Lower lobe of right lung (tissue), 2 donors: Measurements from ENCODE around the gene SEC22B. TPM values are rescaled to one million over a fixed set of nuclear protein-coding genes. Genes with fewer than 3 reads are reported as not detected.
"Not testable (repeated sequence)": the region's sequence is repeated elsewhere in the genome, so short reads cannot be mapped to it uniquely, and the experiment has no call there.

ENCODE experiments used
- ATAC-seq, 2 donors: fragments of 200-7000 bp; cut with Tn5 transposase; one replicate each; pipeline ENCODE4 v1.9.1; 2020 to 2022; ENCODE audit warnings: mild to moderate bottlenecking in 2 of 2, moderate library complexity in 2 of 2
- DNase-seq: peaks from one replicate; pipeline ENCODE4 v3.0.0-alpha.2; 2020
- H3K27ac ChIP-seq: fragments of 200-600 bp; one replicate; pipeline ENCODE4 v1.8.0; 2022
- H3K27me3 ChIP-seq: fragments of 200-600 bp; one replicate; pipeline ENCODE4 v1.8.0; 2022; ENCODE audit warnings: low read depth
- H3K36me3 ChIP-seq: fragments of 200-600 bp; one replicate; pipeline ENCODE4 v1.8.0; 2022; ENCODE audit warnings: mild to moderate bottlenecking
- H3K4me1 ChIP-seq: fragments of 200-600 bp; one replicate; pipeline ENCODE4 v1.8.0; 2022
- H3K4me3 ChIP-seq: fragments of 200-600 bp; one replicate; pipeline ENCODE4 v1.8.0; 2022; ENCODE audit warnings: mild to moderate bottlenecking
- H3K9me3 ChIP-seq: fragments of 200-600 bp; one replicate; pipeline ENCODE4 v1.8.0; 2022
- intact Hi-C: fragments of 100-400 bp; cut with DNase I; formaldehyde crosslinking; loops from one replicate; pipeline ENCODE4 v1.11.0; 2022
- total RNA-seq: library from RNA; stranded (reverse); fragmentation: NEBNext Ultra II Directional; extraction: Animal tissue kit (Norgen Biotek cat#: 25700); gene quantifications from one replicate; pipeline ENCODE4 v1.2.1, GENCODE V29; 2021
- TF ChIP-seq, protein P1 (sequence below): fragments of 200-600 bp; IDR thresholded peaks from one replicate; pipeline ENCODE4 v1.8.0; 2022; ENCODE audit warnings: antibody characterized with exemption, mild to moderate bottlenecking
- donor health status: DM: no; HTN: yes; CAD: no; lungs with severe emphysema.

Gene SEC22B
- total RNA-seq, 1 donor from 2014 or later = 31.0 TPM

DNA sequence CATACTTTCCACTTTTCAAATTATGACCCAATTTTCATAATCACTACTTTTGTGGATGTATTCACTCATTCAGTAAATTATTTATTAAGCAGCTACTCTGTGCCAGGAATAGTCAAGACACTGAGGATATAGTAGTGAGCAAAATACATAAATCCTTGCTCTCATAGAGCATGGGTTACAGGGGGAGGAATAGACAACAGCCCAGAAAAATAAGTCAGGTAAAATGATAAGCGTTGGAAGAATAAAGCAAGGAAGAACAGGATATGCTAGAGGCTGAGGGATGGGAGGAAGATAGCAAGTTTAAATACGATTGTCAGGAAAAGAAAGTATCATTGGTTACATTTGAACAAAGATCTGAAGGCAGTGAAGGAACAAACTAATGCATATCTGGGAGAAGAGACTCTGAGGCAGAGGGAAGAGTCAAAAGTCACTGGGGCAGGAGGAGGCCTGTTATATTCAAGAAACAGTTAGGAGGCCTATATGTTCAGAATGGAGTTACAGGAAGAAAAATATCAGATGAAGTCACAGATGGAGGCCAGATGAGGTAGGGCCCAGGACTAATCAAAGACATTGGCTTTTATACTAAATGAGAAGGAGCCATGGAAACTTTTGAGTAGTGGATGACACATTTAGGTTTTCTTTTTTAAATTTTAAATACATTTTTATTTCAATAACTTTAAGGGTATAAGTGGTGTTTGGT lies 42.9 kb downstream of the SEC22B start:
- ATAC-seq (no peak), DNase-seq (no peak)
- TF ChIP-seq, protein P1, sequence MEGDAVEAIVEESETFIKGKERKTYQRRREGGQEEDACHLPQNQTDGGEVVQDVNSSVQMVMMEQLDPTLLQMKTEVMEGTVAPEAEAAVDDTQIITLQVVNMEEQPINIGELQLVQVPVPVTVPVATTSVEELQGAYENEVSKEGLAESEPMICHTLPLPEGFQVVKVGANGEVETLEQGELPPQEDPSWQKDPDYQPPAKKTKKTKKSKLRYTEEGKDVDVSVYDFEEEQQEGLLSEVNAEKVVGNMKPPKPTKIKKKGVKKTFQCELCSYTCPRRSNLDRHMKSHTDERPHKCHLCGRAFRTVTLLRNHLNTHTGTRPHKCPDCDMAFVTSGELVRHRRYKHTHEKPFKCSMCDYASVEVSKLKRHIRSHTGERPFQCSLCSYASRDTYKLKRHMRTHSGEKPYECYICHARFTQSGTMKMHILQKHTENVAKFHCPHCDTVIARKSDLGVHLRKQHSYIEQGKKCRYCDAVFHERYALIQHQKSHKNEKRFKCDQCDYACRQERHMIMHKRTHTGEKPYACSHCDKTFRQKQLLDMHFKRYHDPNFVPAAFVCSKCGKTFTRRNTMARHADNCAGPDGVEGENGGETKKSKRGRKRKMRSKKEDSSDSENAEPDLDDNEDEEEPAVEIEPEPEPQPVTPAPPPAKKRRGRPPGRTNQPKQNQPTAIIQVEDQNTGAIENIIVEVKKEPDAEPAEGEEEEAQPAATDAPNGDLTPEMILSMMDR = no peak
- Histone ChIP-seq H3K4me3 (no peak overlapping the region), H3K27me3 (no peaks in the 10 kb centered on the region), H3K27ac (no peak overlapping the region), H3K4me1 (peaks cover 16% of the 10 kb centered on the region), H3K36me3 (no peaks in the 10 kb centered on the region), H3K9me3 (no peaks in the 10 kb centered on the region)
- intact Hi-C loops = no loop called here

DNA sequence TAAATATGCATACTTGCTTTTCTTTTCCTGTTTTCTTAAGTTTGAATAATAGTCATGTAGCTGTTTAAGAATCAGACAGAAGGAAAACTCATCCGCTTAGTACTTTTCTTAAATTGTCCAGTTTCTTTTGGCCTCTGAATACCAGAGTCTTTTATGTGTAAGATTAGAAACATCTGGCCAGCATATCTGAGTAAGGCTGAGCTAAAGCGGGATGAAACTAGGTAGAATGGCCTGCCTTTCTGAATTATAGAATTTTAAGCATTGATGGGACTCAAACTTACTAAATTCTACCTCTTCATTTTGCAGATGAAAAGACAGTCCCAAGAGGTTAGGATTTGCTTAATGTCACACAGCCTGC lies 43.9 kb downstream of the SEC22B start:
- H3K27ac ChIP-seq, H3K36me3 ChIP-seq, H3K27me3 ChIP-seq, ATAC-seq, DNase-seq, H3K4me3 ChIP-seq, H3K9me3 ChIP-seq, intact Hi-C loops: not testable (repeated sequence)
- peaks cover 16% of the 10 kb centered on the region for H3K4me1 ChIP-seq

DNA sequence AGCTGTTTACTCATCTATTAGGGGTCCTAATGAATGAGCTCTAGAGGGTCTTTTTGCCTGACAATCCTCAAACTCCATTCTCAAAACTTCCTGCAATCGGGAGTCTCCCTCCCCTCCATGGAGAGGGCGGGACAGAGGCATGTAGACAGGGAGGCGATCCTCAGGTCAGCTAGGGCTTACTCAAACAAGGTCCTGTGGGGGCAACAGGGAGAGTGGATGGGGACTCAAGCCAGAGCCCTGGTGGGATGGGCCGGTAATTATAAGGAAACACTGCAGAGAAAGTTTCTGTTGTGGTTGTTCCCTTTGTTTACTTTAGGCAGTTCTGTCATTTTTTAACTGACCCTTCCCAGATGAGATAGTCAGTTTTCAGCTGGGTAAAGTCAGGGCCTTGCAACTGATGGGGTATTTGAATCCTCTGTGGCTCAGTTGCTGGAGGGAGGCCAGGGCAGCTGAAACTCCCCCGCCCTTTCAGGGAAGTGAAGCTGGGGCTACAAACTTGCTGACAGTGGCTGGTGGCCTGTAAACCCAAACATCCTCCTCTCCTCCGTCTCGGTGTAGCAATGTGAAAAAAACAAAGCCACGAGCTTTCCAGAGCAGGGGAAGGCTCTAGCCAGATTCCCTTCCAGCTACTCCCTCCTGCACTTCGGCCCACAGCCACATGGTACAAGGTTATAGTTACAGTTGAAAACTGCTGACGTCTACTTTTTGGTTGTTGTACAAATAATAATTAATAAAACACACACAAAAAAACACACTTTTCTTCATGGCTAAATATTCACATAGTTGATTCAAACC lies 44.5 kb downstream of the SEC22B start:
- H3K4me3 ChIP-seq, H3K9me3 ChIP-seq, intact Hi-C loops, H3K27me3 ChIP-seq, H3K27ac ChIP-seq, H3K36me3 ChIP-seq: not testable (repeated sequence)
- ATAC-seq (peak; percentile 78 to 89), DNase-seq (peak; percentile 64)
- peaks cover 16% of the 10 kb centered on the region for H3K4me1 ChIP-seq

DNA sequence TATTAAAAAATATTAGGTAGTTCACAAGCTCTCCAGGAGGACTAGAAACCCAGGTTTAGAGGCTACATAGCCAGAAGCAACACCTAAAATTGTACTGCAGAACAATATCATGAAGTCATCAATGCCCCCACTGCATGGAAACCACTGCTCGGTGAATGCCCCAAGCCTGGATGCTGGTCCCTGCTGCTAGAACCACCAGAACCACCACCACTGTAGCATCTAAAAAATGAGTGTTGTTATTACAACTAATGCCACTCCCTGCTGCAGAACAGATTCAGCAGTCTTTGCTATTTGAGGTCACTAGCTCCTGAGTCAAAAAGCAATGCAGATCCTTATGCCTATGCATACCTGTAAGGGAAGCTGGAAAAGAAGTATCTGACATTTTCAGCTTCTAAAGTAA lies 48.4 kb downstream of the SEC22B start:
- H3K4me1 ChIP-seq = peaks cover 13% of the 10 kb centered on the region
- not testable (repeated sequence) for H3K27ac ChIP-seq, ATAC-seq

DNA sequence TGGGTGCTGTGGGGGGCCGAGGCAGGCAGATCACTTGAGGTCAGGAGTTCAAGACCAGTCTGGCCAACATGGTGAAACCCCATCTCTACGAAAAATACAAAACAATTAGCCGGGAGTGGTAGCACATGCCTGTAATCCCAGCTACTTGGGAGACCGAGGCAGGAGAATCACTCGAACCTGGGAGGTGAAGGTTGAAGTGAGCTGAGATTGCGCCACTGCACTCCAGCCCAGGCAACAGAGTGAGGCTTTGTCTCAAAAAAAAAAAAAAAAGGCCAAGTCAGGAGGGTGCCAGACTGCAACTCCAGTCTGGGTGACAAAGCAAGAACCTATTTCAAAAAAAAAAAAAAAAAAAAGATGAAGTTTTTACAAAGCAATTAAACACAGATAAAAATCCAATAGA lies 50.1 kb downstream of the SEC22B start:
- intact Hi-C loops, H3K27me3 ChIP-seq, H3K36me3 ChIP-seq, H3K4me1 ChIP-seq, H3K4me3 ChIP-seq, H3K27ac ChIP-seq, H3K9me3 ChIP-seq: not testable (repeated sequence)
- peak; percentile 47 for DNase-seq
- ATAC-seq = peak in 1 of 2 donors; percentile 36

More for the DNA sequence above, 48.4 kb downstream of the SEC22B start:
- H3K36me3 ChIP-seq, H3K4me3 ChIP-seq, intact Hi-C loops, DNase-seq, H3K9me3 ChIP-seq, H3K27me3 ChIP-seq: not testable (repeated sequence)

DNA sequence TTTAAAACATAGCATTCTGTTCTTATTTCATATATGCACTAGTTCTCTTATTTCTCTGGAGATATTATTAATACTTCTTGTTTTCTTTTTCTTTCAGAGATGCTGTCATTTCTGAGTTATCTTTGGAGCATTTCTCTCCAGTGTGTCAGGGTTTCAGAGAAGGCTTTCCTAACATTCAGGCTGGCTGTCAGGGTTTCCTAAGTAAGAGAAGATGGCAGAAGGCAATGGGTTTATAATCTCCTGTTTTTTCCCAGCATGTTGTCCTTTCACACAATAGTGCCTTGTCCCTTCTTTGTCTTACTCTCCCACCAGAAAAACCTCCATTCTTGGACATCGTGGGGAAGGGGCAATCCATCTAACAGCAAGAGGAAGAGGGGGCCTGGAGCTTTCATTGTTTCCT lies 51.7 kb downstream of the SEC22B start:
- DNase-seq, H3K36me3 ChIP-seq, H3K27me3 ChIP-seq, H3K27ac ChIP-seq, H3K4me3 ChIP-seq, intact Hi-C loops, ATAC-seq, H3K4me1 ChIP-seq, H3K9me3 ChIP-seq: not testable (repeated sequence)

DNA sequence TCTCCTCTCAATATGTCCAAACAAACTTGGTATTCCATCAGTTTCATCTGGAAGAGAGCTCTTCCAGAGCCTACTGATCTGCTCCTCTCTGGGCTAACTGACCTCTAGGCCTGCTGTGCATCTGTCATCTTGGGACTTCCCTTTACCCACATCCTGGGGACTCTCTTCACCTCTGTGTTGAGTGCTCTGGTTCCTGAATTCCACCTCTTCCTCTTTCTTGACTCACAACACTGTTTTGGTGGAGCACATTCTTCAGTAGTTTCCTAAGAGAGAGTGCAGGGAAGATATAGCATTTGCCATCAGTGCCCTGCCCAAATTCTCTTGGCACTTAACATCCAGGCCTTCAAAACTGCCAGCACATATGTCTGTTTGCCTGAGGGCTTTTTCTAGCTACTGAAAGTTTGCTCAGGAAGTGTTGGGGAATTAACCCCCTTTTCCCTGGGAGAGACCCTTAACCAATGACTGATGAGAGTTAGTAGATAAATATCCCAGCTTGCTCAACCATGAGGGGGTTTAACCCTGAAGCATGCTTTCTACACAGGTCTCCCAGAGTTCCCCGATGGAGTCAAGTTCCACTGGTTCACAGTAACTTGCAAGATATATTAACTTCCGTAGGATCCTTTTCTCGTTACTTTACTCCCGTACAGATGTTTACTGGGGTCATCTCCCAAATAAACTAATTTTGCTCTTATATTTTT lies 52.4 kb downstream of the SEC22B start:
- H3K9me3 ChIP-seq, H3K27me3 ChIP-seq, H3K27ac ChIP-seq, intact Hi-C loops, DNase-seq, H3K36me3 ChIP-seq, H3K4me3 ChIP-seq, H3K4me1 ChIP-seq: not testable (repeated sequence)
- ATAC-seq = peak; percentile 80 to 86

DNA sequence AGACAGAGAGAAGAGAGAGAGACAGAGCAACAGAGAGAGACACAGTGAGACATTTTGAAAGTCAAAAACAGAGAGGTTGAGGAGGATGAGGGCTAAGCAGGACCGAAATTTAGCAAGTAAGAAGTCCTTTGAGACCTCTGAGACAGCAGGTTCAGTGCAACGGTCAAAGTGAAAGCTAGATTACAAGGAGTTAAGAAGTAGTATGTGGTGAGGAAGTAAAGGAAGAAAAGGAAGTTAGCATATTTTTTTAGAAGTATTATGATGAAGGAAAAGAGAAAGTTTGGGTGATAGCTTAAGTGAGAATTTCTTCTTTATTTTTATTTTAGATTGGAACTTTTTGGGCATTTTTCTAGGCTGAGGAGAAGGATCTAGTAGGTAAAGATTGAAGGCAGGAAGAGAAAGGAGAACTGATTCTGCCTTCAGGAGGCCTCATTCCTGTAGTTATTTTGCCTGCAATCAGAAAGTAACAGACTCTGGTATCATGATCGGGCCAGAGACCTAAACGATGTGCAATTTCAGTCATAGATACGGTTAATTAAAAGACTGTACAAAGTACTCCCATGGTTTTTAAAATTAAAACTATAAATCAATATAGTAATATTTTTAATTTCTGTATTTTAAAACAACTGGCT lies 53.9 kb downstream of the SEC22B start:
- peak; percentile 49 to 54 for ATAC-seq
- DNase-seq, H3K4me1 ChIP-seq, H3K27ac ChIP-seq, H3K9me3 ChIP-seq, H3K4me3 ChIP-seq, H3K27me3 ChIP-seq, intact Hi-C loops, H3K36me3 ChIP-seq: not testable (repeated sequence)

DNA sequence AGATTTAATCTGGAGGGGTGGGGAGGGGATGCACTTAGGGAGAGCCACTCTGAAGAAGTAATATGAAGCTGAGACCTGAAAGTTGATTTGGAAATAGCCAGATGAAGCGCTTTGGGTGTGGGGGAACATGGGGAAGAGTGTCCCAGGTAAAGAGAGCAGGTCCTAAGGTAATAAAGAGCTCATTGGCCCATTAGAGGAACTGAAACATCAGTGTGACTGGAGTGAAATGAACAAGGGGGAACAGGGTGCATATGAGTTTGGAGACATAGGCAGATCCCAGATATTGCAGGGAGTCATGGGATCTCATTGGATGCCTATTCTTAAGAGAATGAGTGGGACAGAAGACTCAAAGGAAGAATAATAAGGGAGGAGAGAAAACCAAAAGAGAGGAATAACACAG lies 54.5 kb downstream of the SEC22B start:
- intact Hi-C loops, H3K27me3 ChIP-seq: not testable (repeated sequence)
- peak in 1 of 2 donors; percentile 18 for ATAC-seq

DNA sequence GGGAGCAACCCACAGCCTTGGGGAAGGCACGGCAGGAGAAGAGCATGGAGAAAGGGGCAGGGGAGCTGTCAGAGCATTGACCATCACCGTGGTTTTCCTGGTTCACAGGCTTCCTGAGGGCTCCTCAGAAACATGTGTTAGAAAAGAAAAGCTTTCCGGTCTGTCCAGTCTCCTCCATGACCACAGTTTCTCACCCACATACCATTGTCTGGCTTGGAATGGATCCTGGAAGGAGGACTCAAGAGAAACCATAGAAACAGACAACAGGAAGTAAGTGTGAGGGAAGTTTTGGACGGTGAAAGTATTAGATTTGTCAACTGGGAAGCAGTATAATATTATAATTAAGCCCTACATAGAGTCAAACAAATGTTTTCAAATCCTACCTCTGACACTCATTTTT lies 55.8 kb downstream of the SEC22B start:
- intact Hi-C loops, H3K36me3 ChIP-seq, H3K4me1 ChIP-seq, H3K4me3 ChIP-seq, DNase-seq, H3K9me3 ChIP-seq, H3K27me3 ChIP-seq, H3K27ac ChIP-seq: not testable (repeated sequence)
- peak in 1 of 2 donors; percentile 7 for ATAC-seq

More for the DNA sequence above, 54.5 kb downstream of the SEC22B start:
- not testable (repeated sequence) for H3K4me1 ChIP-seq, DNase-seq, H3K9me3 ChIP-seq, H3K36me3 ChIP-seq, H3K4me3 ChIP-seq, H3K27ac ChIP-seq

DNA sequence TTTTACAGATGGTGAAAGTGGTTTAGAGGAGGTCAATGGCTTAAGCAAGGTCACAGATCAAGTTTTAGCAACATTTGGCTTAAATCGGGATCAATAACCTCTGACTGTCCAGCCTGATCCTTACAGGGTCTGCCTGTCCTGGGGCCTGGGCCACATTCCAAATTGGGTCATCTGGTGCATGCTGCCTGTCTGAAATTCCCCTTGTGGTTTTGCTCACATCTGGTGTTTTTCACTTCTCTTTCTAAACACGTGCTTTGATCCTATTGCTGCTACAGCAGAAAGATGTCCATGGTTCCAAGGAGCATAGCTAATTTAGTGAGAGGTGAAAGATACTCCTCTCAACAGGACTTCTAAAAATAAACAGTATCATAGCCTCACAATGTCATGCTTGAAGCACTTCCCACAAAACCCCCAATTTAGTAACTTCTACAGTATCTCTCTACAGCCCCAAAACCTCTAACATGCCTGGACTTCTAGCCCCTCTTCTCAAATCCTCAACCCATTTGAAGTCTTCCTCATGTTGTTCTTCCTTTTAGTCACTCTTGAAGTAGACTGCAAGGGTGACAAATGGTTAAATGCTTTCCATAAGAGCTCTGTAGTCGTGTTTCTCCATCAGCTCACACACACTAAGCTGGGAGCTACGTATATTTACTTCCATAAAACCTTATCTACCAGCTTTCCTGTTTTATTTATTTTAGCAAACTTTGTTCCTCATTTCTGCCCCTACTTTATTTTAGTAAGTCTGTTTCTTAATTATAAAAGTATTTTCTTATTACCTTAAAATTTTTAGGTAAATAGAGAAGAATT lies 58.7 kb downstream of the SEC22B start:
- H3K27me3 ChIP-seq, H3K4me1 ChIP-seq, H3K9me3 ChIP-seq, H3K36me3 ChIP-seq, intact Hi-C loops, H3K4me3 ChIP-seq, H3K27ac ChIP-seq: not testable (repeated sequence)
- DNase-seq (peak; percentile 47), ATAC-seq (peak; percentile 41 to 55)

DNA sequence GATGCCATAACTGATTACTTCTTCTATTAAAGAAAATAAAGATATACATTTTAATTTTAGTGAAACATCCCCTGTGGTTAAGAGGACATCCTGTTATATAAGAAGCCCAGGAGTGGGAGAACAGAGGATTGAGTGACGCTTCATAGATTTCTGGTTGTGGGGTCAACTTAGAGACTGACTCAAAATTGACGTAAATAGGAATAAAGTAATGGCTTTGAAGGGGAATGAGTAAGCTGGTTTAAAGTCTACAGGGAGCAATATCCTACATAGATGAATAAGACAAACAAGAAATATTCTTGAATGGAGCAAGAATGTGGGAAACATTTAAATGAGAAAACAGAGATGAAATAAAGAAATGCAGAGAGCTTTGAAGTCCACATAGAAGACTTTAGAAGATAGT lies 60.2 kb downstream of the SEC22B start:
- H3K27me3 ChIP-seq, H3K9me3 ChIP-seq, ATAC-seq, H3K27ac ChIP-seq, H3K4me3 ChIP-seq, H3K36me3 ChIP-seq, intact Hi-C loops, H3K4me1 ChIP-seq, DNase-seq: not testable (repeated sequence)
